IMR-90 (cell line): ENCODE measurements around the gene GNAO1. TPM values are rescaled to one million over a fixed set of nuclear protein-coding genes. Genes with fewer than 3 reads are reported as not detected.

Experiments
- ATAC-seq: fragments of 200-7000 bp; cut with Tn5 transposase; 2 replicates; pipeline ENCODE4 v1.9.1; 2020; ENCODE audit warnings: low read depth, mild to moderate bottlenecking, moderate library complexity
- BruUV-seq: library from RNA; stranded (reverse); fragments of 400-500 nt; replicated peaks from 2 replicates; lab custom pipeline; 2021; lab: Mats Ljungman, UMichigan
- CTCF ChIA-PET: fragments of 300-600 bp; formaldehyde crosslinking; extraction: SDS; loops from one replicate; lab custom pipeline; 2021; ENCODE audit warnings: antibody characterized with exemption; lab: Yijun Ruan, JAX
- POLR2A ChIA-PET: fragments of 300-600 bp; sonication (Branson Sonifier 250); formaldehyde crosslinking; loops from one replicate; lab custom pipeline; 2022; ENCODE audit warnings: antibody characterized with exemption; ENCODE audit not compliant: unreplicated experiment; lab: Charles Lee
- DNase-seq: peaks from one replicate; pipeline ENCODE4 v3.0.0; 2013
- H2AFZ ChIP-seq: replicated peaks from 2 replicates; pipeline ENCODE3; 2013; ENCODE audit warnings: low read length, mild to moderate bottlenecking; ENCODE audit not compliant: poor library complexity
- H2AK5ac ChIP-seq: 2 replicates; pipeline ENCODE4 v1.6.1; 2013; ENCODE audit warnings: low read depth, low read length, inconsistent platforms
- H2AK9ac ChIP-seq: replicated peaks from 2 replicates; pipeline ENCODE3; 2013; ENCODE audit warnings: mild to moderate bottlenecking, low read depth, low read length, moderate library complexity; ENCODE audit not compliant: poor library complexity
- H2BK120ac ChIP-seq: 2 replicates; pipeline ENCODE4 v1.6.1; 2013; ENCODE audit warnings: low read depth, low read length, inconsistent platforms
- H2BK15ac ChIP-seq: 3 replicates; pipeline ENCODE4 v1.6.1; 2013; ENCODE audit warnings: low read depth, low read length, inconsistent platforms
- H2BK20ac ChIP-seq: 2 replicates; pipeline ENCODE4 v1.6.1; 2013; ENCODE audit warnings: low read depth, mild to moderate bottlenecking, inconsistent platforms, low read length, moderate library complexity
- H2BK5ac ChIP-seq: 2 replicates; pipeline ENCODE4 v1.6.1; 2013; ENCODE audit warnings: mild to moderate bottlenecking, low read depth, low read length, inconsistent platforms; ENCODE audit not compliant: poor library complexity, severe bottlenecking
- H3K14ac ChIP-seq: replicated peaks from 2 replicates; pipeline ENCODE4 v1.6.1; 2013; ENCODE audit warnings: low read depth, low read length, inconsistent platforms
- H3K18ac ChIP-seq: 2 replicates; pipeline ENCODE4 v1.6.1; 2013; ENCODE audit warnings: low read depth, low read length, control low read depth
- H3K23ac ChIP-seq: 2 replicates; pipeline ENCODE4 v1.6.1; 2013; ENCODE audit warnings: low read depth, low read length, inconsistent platforms
- H3K27ac ChIP-seq: 2 replicates; pipeline ENCODE4 v1.5.1; 2013; ENCODE audit warnings: mild to moderate bottlenecking, control low read depth, low read length; ENCODE audit not compliant: insufficient read depth
- H3K27me3 ChIP-seq: 2 replicates; pipeline ENCODE4 v1.6.1; 2013; ENCODE audit warnings: low read length; ENCODE audit not compliant: control insufficient read depth, insufficient read depth
- H3K36me3 ChIP-seq: 2 replicates; pipeline ENCODE4 v1.6.1; 2013; ENCODE audit warnings: low read length, mixed read lengths; ENCODE audit not compliant: control insufficient read depth, insufficient read depth
- H3K4ac ChIP-seq: 2 replicates; pipeline ENCODE4 v1.6.1; 2013; ENCODE audit warnings: low read depth, low read length, inconsistent platforms
- H3K4me1 ChIP-seq: 2 replicates; pipeline ENCODE4 v1.6.1; 2013; ENCODE audit warnings: low read length, mixed read lengths; ENCODE audit not compliant: control insufficient read depth, insufficient read depth
- H3K4me2 ChIP-seq: 2 replicates; pipeline ENCODE4 v1.6.1; 2013; ENCODE audit warnings: low read depth, mild to moderate bottlenecking, control low read depth, low read length, moderate library complexity
- H3K4me3 ChIP-seq: 2 replicates; pipeline ENCODE4 v1.5.1; 2013; ENCODE audit warnings: low read depth, mild to moderate bottlenecking, control low read depth, low read length, moderate library complexity; ENCODE audit not compliant: insufficient read depth
- H3K56ac ChIP-seq: 2 replicates; pipeline ENCODE4 v1.6.1; 2013; ENCODE audit warnings: low read length, inconsistent platforms; ENCODE audit not compliant: insufficient read depth; ENCODE audit errors: extremely low read depth
- H3K79me1 ChIP-seq, 2 experiments: 2 replicates each; pipeline ENCODE4 v1.6.1; 2013; ENCODE audit warnings: low read length in 2 of 2, inconsistent platforms in 1 of 2, low read depth in 1 of 2
- H3K9ac ChIP-seq: 2 replicates; pipeline ENCODE4 v1.6.1; 2013; ENCODE audit warnings: low read depth, low read length, control low read depth
- H3K9me1 ChIP-seq: 2 replicates; pipeline ENCODE4 v1.6.1; 2013; ENCODE audit warnings: low read length, inconsistent platforms; ENCODE audit not compliant: insufficient read depth
- H3K9me3 ChIP-seq: 2 replicates; pipeline ENCODE4 v1.6.1; 2013; ENCODE audit warnings: low read length; ENCODE audit not compliant: control insufficient read depth, insufficient read depth
- H4K20me1 ChIP-seq: 2 replicates; pipeline ENCODE4 v1.6.1; 2013; ENCODE audit warnings: low read length, inconsistent platforms; ENCODE audit not compliant: insufficient read depth
- H4K5ac ChIP-seq: 2 replicates; pipeline ENCODE4 v1.6.1; 2013; ENCODE audit warnings: mild to moderate bottlenecking, low read depth, low read length, control low read depth
- H4K8ac ChIP-seq, 2 experiments: 2 replicates each; pipeline ENCODE4 v1.6.1; 2013; ENCODE audit warnings: low read depth in 2 of 2, low read length in 2 of 2, control low read depth in 1 of 2, inconsistent platforms in 1 of 2
- H4K91ac ChIP-seq: 2 replicates; pipeline ENCODE4 v1.6.1; 2013; ENCODE audit warnings: low read depth, low read length, inconsistent platforms; ENCODE audit not compliant: insufficient read depth
- BHLHE40 ChIP-seq: fragments of 150-350 bp; IDR thresholded peaks from 2 replicates; pipeline ENCODE4 v1.6.1; 2016; ENCODE audit warnings: mild to moderate bottlenecking, low read depth, low read length
- CEBPB ChIP-seq: IDR thresholded peaks from 2 replicates; pipeline ENCODE4 v1.6.1; 2012; ENCODE audit warnings: low read depth, low read length, improper control_type of control experiment
- CTCF ChIP-seq: conservative IDR thresholded peaks from 2 replicates; pipeline ENCODE4 v1.5.1; 2012; ENCODE audit warnings: mild to moderate bottlenecking, low read depth, low read length, improper control_type of control experiment
- ELK1 ChIP-seq: fragments of 150-350 bp; IDR thresholded peaks from 2 replicates; pipeline ENCODE4 v1.6.1; 2016; ENCODE audit warnings: low read depth, mild to moderate bottlenecking, low read length, moderate library complexity, borderline replicate concordance
- FOS ChIP-seq: fragments of 150-350 bp; IDR thresholded peaks from 2 replicates; pipeline ENCODE4 v1.6.1; 2016; ENCODE audit warnings: low read depth, low read length
- MAFK ChIP-seq: IDR thresholded peaks from 2 replicates; pipeline ENCODE4 v1.6.1; 2012; ENCODE audit warnings: low read depth, low read length, improper control_type of control experiment
- MAZ ChIP-seq: IDR thresholded peaks from 2 replicates; pipeline ENCODE4 v1.6.1; 2012; ENCODE audit warnings: low read depth, mild to moderate bottlenecking, low read length, improper control_type of control experiment, moderate library complexity, borderline replicate concordance
- NFE2L2 ChIP-seq: fragments of 150-350 bp; IDR thresholded peaks from 2 replicates; pipeline ENCODE4 v1.6.1; 2016; ENCODE audit warnings: low read depth, mild to moderate bottlenecking, low read length
- POLR2A ChIP-seq: IDR thresholded peaks from 2 replicates; pipeline ENCODE4 v1.6.1; 2012; ENCODE audit warnings: mild to moderate bottlenecking, low read depth, low read length
- RAD21 ChIP-seq: IDR thresholded peaks from 2 replicates; pipeline ENCODE4 v1.6.1; 2012; ENCODE audit warnings: low read length, improper control_type of control experiment
- RCOR1 ChIP-seq: IDR thresholded peaks from 2 replicates; pipeline ENCODE4 v1.6.1; 2012; ENCODE audit warnings: mild to moderate bottlenecking, low read length, improper control_type of control experiment; ENCODE audit not compliant: insufficient replicate concordance
- RFX5 ChIP-seq: IDR thresholded peaks from 2 replicates; pipeline ENCODE4 v1.8.0; 2012; ENCODE audit warnings: low read depth, mild to moderate bottlenecking, low read length, moderate library complexity
- SMC3 ChIP-seq: fragments of 150-350 bp; IDR thresholded peaks from 2 replicates; pipeline ENCODE4 v1.6.1; 2016; ENCODE audit warnings: low read depth, mild to moderate bottlenecking, antibody characterized with exemption, low read length, moderate library complexity
- USF2 ChIP-seq: fragments of 150-350 bp; IDR thresholded peaks from 2 replicates; pipeline ENCODE4 v1.6.1; 2017; ENCODE audit warnings: mild to moderate bottlenecking, antibody characterized with exemption, low read length, low read depth
- WGBS, 2 experiments: methylation state at CpG; one replicate each; pipeline versions ENCODE4 v1.1.5 to v1.1.7; 2013; ENCODE audit warnings: missing lambda C conversion rate in 2 of 2; ENCODE audit not compliant: insufficient read length in 1 of 2; ENCODE audit errors: extremely low coverage in 2 of 2; 5-methylcytosine and 5-hydroxymethylcytosine counted together
- dilution Hi-C: fragments of 300-500 bp; cut with HindIII; formaldehyde crosslinking; loops from one replicate; pipeline ENCODE4 v1.14.3; 2018; ENCODE audit warnings: low sequenced_read_pairs; ENCODE audit not compliant: unreplicated experiment
- in situ Hi-C: fragments of 300-500 bp; cut with MboI; formaldehyde crosslinking; loops from 3 replicates; pipeline ENCODE4 v1.14.3; 2019; ENCODE audit warnings: low sequenced_read_pairs, inconsistent platforms, mixed read lengths
- intact Hi-C: fragments of 100-400 bp; cut with micrococcal nuclease; formaldehyde crosslinking; loops from 2 replicates; pipeline ENCODE4 v1.10.0; 2022
- polyA plus RNA-seq, 3 experiments: library from polyadenylated mRNA; depleted of rRNA; stranded (reverse); fragments of >200 nt; gene quantifications; 2 replicates each; pipeline ENCODE4 v1.2.3, GENCODE V29; 2012; ENCODE audit warnings: low replicate concordance in 1 of 3
- total RNA-seq: library from RNA; depleted of rRNA; stranded (reverse); fragments of >200 nt; gene quantifications from 2 replicates; pipeline ENCODE4 v1.2.3, GENCODE V29; 2012

GNAO1 gene
- total and polyA plus RNA-seq, 2 of the 4 experiments (the other 2 are of a cell fraction): under 0.01 to 0.07 TPM

GRCh38 chr16:56262551-56263245 is 71.4 kb downstream of the GNAO1 start:
- no peak overlapping the region for H4K8ac ChIP-seq
- H2BK20ac ChIP-seq: no peak overlapping the region
- in situ Hi-C loops: no loop called here
- H3K27me3 ChIP-seq: peaks cover 30% of the 10 kb centered on the region
- no peak overlapping the region for H3K18ac ChIP-seq
- WGBS, 2 experiments: 44% methylated on average over 3 of the region's 9 CpGs; no CpG with 5 or more reads in 1 of the 2 experiments
- CTCF ChIA-PET: no interaction called here
- no peak overlapping the region for H3K27ac ChIP-seq
- H3K9ac ChIP-seq: no peak overlapping the region
- no peaks in the 10 kb centered on the region for H4K20me1 ChIP-seq
- H3K36me3 ChIP-seq: no peaks in the 10 kb centered on the region
- H2AK5ac ChIP-seq: no peak overlapping the region
- ATAC-seq (no peak), DNase-seq (no peak)
- POLR2A ChIA-PET: no interaction called here
- no peak overlapping the region for H2BK15ac ChIP-seq
- intact Hi-C loops: no loop called here
- no peak overlapping the region for H3K4ac ChIP-seq
- no peak overlapping the region for H3K4me2 ChIP-seq
- no peaks in the 10 kb centered on the region for H3K4me1 ChIP-seq
- dilution Hi-C loops: no loop called here
- no peak overlapping the region for H3K14ac ChIP-seq
- no peak overlapping the region for H3K4me3 ChIP-seq
- no peak overlapping the region for H3K56ac ChIP-seq
- H4K5ac ChIP-seq: no peak overlapping the region
- no peak overlapping the region for H3K23ac ChIP-seq
- no peak overlapping the region for H2BK120ac ChIP-seq
- H2AFZ ChIP-seq: no peak overlapping the region
- H2AK9ac ChIP-seq: no peak overlapping the region
- no peaks in the 10 kb centered on the region for H3K9me1 ChIP-seq
- no peaks in the 10 kb centered on the region for H3K9me3 ChIP-seq
- no TSS peak for BruUV-seq
- no peak overlapping the region for H4K91ac ChIP-seq
- H3K79me1 ChIP-seq: no peaks in the 10 kb centered on the region
- no peak overlapping the region for H2BK5ac ChIP-seq
- TF ChIP-seq CTCF (no peak), CEBPB (no peak), POLR2A (no peak), RCOR1 (no peak), MAZ (no peak), BHLHE40 (no peak), MAFK (no peak), NFE2L2 (no peak), ELK1 (no peak), RAD21 (no peak), FOS (no peak), RFX5 (no peak), USF2 (no peak), SMC3 (no peak)
